AG04450 (cell line): Measurements from ENCODE around the gene DOC2A. TPM values are rescaled to one million over a fixed set of nuclear protein-coding genes. Genes with fewer than 3 reads are reported as not detected.
"Not testable (repeated sequence)": the region's sequence is repeated elsewhere in the genome, so short reads cannot be mapped to it uniquely, and the experiment has no call there.

Experiments used
- CTCF ChIA-PET: fragments of 300-600, 350-600 bp; formaldehyde crosslinking; extraction: SDS; loops from one replicate; lab custom pipeline; 2022; ENCODE audit warnings: antibody characterized with exemption, inconsistent platforms; lab: Charles Lee
- POLR2A ChIA-PET: fragments of 350-600 bp; formaldehyde crosslinking; extraction: SDS; loops from one replicate; lab custom pipeline; 2021; ENCODE audit warnings: antibody characterized with exemption, inconsistent platforms; lab: Yijun Ruan, JAX
- DNase-seq: peaks from one replicate; pipeline ENCODE4 v3.0.0-alpha.2; 2011; ENCODE audit warnings: low read depth, low spot score
- H3K27ac ChIP-seq: one replicate; pipeline ENCODE4 v1.5.1; 2012; ENCODE audit warnings: low read depth, low read length, control low read depth
- H3K27me3 ChIP-seq: one replicate; pipeline ENCODE4 v1.6.0; 2012; ENCODE audit warnings: low read length; ENCODE audit not compliant: control insufficient read depth, insufficient read depth
- H3K4me3 ChIP-seq: 2 replicates; pipeline ENCODE4 v1.5.1; 2011; ENCODE audit warnings: mild to moderate bottlenecking, low read depth, low read length, control low read depth
- H3K9me3 ChIP-seq: 2 replicates; pipeline ENCODE4 v1.5.1; 2012; ENCODE audit warnings: low read length; ENCODE audit not compliant: control insufficient read depth, insufficient read depth
- polyA plus RNA-seq: library from polyadenylated mRNA; depleted of rRNA; stranded (reverse); fragments of >200 nt; gene quantifications from 2 replicates; pipeline ENCODE4 v1.2.3, GENCODE V29; 2011
- TF ChIP-seq, protein P1 (sequence below): IDR thresholded peaks from 2 replicates; pipeline ENCODE4 v1.5.1; 2011; ENCODE audit warnings: low read depth, low read length, control low read depth, inconsistent platforms

The DOC2A gene
- polyA plus RNA-seq, 1 experiment = 0.22 TPM

DNA sequence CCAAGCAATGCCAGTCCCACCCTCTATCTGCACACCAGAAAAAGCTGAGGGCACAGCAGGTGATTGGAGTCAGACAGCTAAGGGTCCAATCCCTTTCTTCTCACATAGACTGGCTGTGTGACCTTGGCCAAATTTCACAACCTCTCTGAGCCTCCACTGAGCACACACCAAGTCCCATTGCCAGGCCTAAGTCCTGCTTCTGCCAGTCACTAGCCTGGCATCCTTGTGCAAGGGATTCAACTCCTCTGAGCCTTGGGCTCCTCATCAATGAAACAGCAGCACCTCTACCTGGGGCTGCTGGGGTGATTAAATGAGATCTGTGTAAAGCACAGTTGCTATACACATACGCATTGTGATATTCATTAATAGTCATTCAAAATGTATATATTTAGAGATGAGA is 35.8 kb upstream of the DOC2A start:
- ChIA-PET CTCF (no interaction called here), POLR2A (no interaction called here)
- no peak overlapping the region for H3K4me3 ChIP-seq
- H3K9me3 ChIP-seq = no peaks in the 10 kb centered on the region
- H3K27ac ChIP-seq = no peak overlapping the region
- no peak for DNase-seq
- TF ChIP-seq, protein P1, sequence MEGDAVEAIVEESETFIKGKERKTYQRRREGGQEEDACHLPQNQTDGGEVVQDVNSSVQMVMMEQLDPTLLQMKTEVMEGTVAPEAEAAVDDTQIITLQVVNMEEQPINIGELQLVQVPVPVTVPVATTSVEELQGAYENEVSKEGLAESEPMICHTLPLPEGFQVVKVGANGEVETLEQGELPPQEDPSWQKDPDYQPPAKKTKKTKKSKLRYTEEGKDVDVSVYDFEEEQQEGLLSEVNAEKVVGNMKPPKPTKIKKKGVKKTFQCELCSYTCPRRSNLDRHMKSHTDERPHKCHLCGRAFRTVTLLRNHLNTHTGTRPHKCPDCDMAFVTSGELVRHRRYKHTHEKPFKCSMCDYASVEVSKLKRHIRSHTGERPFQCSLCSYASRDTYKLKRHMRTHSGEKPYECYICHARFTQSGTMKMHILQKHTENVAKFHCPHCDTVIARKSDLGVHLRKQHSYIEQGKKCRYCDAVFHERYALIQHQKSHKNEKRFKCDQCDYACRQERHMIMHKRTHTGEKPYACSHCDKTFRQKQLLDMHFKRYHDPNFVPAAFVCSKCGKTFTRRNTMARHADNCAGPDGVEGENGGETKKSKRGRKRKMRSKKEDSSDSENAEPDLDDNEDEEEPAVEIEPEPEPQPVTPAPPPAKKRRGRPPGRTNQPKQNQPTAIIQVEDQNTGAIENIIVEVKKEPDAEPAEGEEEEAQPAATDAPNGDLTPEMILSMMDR = no peak
- no peaks in the 10 kb centered on the region for H3K27me3 ChIP-seq

DNA sequence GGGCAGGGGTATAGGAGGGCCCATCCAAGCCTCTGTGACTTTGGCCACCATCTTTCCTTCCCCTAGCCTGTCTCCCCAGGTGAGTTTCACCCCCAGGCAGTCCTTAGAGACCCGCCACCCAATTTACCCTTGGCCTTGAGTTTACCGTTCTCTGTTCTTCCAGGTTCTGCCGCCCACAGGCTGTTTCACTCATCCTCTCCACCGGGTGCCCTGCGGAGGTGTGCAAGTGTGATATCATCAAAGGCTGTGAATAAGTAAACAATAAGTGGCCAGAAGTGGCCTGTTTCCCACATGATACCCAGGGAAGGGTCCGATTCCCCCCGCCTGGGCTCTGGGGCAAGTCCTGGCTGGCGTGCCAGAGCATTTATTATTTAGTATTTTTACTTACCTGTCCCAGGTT is 35.4 kb upstream of the DOC2A start:
- TF ChIP-seq, protein P1 = no peak
- POLR2A ChIA-PET = no interaction called here
- H3K9me3 ChIP-seq = no peaks in the 10 kb centered on the region

DNA sequence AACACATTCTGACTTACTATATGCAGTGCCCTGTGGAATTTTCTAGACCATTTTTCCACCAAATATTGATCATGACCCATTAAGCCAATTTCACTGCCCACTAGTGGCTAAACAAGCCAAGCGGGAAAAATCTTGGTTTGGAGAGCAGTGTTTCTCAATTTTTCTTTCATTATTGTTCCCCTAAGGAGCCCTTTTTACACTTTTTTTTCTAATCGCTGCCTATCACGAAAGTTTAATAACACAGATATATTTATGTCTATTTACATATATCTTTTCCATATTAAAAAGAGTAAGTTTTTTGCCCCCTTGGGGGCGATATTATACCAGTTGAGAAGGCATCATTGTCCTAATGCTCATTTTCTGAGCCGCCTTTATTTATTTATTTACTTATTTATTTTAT is 31.0 kb upstream of the DOC2A start:
- H3K9me3 ChIP-seq = no peaks in the 10 kb centered on the region
- POLR2A ChIA-PET = interaction anchor here (1.1 kb wide), 1 partner anchor 50 kb away, joined by 3 read pairs; the partner anchor contains the start of gene TBX6
- no peak for DNase-seq

More for the DNA sequence above, 35.4 kb upstream of the DOC2A start:
- H3K27ac ChIP-seq = no peak overlapping the region
- H3K4me3 ChIP-seq = no peak overlapping the region
- no peaks in the 10 kb centered on the region for H3K27me3 ChIP-seq
- CTCF ChIA-PET = no interaction called here
- DNase-seq = no peak

DNA sequence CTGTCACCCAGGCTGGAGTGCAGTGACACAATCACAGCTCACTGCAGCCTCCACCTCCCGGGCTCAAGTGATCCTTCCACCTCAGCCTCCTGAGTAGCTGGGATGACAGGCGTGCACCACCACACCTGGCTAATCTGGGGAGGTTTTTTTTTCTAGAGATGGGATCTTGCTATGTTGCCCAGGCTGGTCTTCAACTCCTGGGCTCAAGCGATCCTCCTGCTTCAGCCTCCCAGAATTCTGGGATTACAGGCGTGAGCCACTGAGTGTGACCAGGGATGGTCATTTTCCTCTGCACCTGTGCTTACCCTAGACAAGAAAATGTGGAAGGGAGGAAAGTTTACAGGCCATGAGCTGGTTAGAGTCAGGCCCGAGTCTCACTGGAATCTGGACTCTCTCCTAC is 29.9 kb upstream of the DOC2A start:
- H3K27ac ChIP-seq, H3K9me3 ChIP-seq, DNase-seq, H3K4me3 ChIP-seq, H3K27me3 ChIP-seq, POLR2A ChIA-PET: not testable (repeated sequence)
- CTCF ChIA-PET = interaction anchor here (1.4 to 5.2 kb wide), 3 partner anchors 9 to 52 kb away, joined by 3 to 26 read pairs (median 5); partner anchors contain the start of gene TLCD3B

More for the DNA sequence above, 31.0 kb upstream of the DOC2A start:
- TF ChIP-seq, protein P1 = peak; percentile 49
- Histone ChIP-seq H3K4me3 (no peak overlapping the region), H3K27ac (no peak overlapping the region), H3K27me3 (peaks cover 3% of the 10 kb centered on the region)
- CTCF ChIA-PET = interaction anchor here (0.7 to 5.2 kb wide), 4 partner anchors 10 to 493 kb away, joined by 3 to 26 read pairs (median 4); partner anchors contain the start of genes TLCD3B and ZNF747

DNA sequence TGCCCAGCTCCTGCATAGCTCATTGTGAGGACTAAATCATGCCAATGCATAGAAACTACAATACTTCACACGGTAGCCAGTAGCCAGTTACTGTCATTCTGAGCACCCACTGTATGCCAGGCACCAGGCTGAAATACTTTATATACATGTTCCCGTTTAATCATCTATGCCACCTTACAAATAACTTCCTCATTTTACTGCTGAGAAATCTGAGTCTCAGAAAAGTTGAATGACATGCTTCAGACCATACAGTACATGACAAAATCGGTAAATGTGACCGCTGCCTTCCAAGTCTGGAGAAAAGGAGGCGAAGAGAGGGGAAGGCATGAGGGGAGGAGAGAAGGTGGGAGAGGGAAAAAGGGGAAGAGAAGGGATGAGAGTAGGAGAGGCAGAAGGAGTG is 29.4 kb upstream of the DOC2A start:
- H3K27ac ChIP-seq = no peak overlapping the region
- no peak for DNase-seq
- H3K27me3 ChIP-seq = peaks cover 5% of the 10 kb centered on the region
- TF ChIP-seq, protein P1 = no peak
- no peak overlapping the region for H3K4me3 ChIP-seq
- ChIA-PET CTCF (interaction anchor here (0.6 to 5.2 kb wide), 2 partner anchors 8 to 341 kb away, joined by 3 to 26 read pairs; partner anchors contain the start of gene TLCD3B), POLR2A (no interaction called here)
- H3K9me3 ChIP-seq = no peaks in the 10 kb centered on the region
